Stromal cell of bone marrow (primary cell): ENCODE measurements around the gene CAPRIN2.

ENCODE experiments used
- DNase-seq: peaks from one replicate; pipeline ENCODE4 v3.0.0-alpha.2; 2012; ENCODE audit warnings: low read depth

Gene CAPRIN2

DNA sequence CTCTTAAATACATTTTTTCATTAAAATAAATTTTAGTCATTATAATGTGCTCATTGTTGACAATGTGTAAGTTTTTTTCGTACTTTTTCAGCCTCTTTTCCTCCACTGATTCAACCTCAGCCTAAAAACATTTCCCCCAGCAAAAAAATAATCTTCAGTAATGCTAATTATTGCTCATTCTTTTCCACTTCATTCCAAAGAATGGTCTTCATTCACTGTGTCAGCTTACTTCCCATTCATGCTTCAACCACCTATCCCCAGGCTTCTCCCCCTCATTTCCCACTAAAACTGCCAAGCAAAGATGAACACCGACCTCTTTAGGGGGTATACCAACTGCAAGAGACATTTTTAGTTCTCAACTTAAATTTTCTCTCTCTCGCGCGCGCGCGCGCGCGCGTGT is 56.4 kb downstream of the CAPRIN2 start:
- DNase-seq = no peak

DNA sequence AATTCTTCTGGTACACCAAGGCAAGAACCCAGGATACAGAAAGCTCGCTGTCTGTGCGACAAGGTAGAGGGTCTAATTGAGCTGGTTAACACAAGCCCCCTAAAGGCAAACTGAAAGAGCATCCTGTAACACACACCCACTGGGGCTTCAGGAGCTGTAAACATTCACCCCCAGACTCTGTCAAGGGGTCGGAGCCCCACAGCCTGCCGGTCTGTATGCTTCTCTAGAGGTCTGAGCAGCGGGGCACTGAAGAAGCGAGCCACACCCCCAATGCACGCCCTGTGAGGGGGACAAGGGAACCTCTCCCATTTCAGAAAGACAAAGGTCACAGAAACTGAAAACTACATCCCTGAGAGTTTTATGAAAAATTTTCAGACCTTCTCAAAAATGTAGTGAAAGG is 57.8 kb downstream of the CAPRIN2 start:
- DNase-seq = no peak

- DNase-seq = no peak
These were observed 58.3 kb downstream of the CAPRIN2 start for GRCh38 chr12:30696486-30696885.

- no peak for DNase-seq
These were observed 58.7 kb downstream of the CAPRIN2 start for GRCh38 chr12:30696103-30696408.

DNA sequence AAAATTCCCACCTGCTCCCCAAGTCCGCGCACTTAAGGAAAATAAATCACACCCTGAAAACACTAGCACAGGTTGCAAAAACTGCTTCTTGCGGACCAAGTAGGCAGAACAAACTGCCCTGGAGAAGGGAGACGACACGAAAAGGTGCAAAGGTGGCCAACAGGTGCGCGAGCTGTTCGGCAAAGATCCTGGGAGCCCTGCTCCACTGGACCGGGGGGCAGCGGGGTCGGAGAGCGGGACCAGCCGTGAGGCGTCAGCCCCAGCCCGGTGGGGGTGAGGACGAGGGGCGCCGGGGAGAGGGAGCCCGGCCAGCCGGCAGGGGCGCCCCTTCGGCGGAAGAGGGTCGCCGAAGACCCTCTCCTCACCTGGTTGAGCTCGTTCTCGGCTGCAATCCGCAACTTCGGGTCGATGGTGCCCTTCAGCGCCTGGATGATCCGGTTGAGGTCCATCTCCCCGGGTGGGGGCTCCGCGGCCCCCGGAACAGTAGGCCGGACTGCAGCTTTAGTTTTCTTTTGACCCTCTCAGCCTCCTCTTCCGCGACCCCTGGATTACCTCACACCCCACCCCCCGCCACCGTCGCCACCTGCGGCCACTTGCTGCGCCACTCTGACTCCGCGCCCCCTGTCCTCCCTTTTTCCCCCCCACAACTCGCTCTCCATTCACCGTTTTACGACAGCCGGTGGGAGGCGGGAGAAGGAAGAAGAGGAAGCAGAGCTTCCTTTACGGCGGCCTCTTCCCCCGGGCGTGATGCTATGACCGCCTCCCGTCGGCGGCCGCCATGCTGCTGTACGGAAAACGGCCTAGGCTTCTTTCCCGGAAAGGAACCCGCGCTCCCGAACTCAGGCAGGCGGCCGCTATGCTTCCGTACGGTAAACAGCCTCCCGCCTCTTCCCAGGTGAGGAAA is 59.3 kb downstream of the CAPRIN2 start, which contains the start of gene IPO8:
TSS of gene IPO8 (minus strand) at position 671 of the 904 bp plus-strand sequence. CDS start at position 449, 222 bp downstream.
- peak; percentile 89 for DNase-seq

GRCh38 chr12:30694412-30695198 is 60.1 kb downstream of the CAPRIN2 start:
- DNase-seq = no peak

DNA sequence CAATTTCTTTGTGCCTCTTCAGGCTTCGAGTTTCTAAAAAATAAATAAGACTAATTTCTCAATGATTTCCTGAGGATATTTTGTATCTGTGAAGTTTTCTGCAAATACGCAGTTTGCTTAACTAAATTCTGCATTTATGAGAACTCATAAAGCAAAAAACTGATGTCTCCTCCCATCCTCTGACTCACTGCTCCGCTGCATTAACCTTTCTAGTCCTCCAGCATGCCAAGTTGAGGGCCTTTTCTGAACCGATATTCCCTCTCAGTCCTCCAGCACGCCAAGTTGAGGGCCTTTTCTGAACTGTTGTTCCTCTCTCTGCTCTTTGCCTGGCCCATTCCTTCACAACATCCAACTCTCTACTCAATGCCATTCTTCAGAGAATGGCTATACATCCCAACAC is 62.3 kb downstream of the CAPRIN2 start:
- DNase-seq = no peak

- DNase-seq = peak; percentile 57
These were observed 63.5 kb downstream of the CAPRIN2 start for GRCh38 chr12:30691122-30691879.

GRCh38 chr12:30687265-30687986 is 67.3 kb downstream of the CAPRIN2 start:
- DNase-seq = no peak

GRCh38 chr12:30679241-30679640 is 75.5 kb downstream of the CAPRIN2 start:
- DNase-seq = no peak

GRCh38 chr12:30678221-30678620 is 76.5 kb downstream of the CAPRIN2 start:
- no peak for DNase-seq

DNA sequence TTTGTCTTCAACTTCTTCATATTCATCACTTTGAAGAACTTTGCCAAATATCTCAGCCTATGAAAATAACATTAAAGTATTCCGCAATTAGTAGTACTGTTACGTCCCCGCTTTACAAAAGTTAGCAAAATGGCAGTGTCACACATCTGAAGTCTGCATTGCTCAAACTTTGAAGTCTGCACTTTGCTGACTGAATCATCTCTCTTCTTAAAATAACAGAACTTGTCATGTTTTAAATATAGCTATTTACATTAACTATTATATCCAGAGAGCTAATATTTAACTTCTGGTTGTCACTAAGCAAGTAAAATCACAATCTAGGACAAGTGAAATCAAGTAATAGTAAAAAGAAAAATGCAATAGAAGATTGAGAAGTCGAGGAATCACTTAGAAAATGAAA is 93.5 kb downstream of the CAPRIN2 start:
- no peak for DNase-seq
